ENCODE results near the gene SEMA3D.

Gene SEMA3D

DNA sequence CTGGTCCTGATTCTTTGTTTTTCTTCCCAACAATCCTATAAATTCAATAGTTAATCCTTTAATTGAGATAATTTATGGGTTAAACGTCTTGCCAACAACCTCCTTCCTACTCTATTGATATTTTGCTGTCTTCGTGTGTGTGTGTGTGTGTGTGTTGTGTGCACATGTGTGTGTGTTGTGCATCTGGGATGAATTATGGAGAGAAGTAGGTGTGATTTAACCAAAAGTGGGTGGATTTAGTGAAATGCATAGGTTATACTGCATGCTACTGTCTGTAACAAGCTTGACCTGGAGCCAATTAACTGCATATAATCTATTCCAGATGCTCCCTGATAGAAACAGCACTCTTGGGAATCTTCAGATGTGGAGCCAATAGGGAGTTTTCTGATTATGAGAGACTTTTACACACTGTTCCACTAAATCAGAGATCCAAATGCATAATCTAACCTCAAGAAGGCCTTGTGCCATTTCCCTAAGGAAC lies 61.2 kb downstream of the SEMA3D start:
- DNase-seq (ENCODE audit: low spot score): no peak

DNA sequence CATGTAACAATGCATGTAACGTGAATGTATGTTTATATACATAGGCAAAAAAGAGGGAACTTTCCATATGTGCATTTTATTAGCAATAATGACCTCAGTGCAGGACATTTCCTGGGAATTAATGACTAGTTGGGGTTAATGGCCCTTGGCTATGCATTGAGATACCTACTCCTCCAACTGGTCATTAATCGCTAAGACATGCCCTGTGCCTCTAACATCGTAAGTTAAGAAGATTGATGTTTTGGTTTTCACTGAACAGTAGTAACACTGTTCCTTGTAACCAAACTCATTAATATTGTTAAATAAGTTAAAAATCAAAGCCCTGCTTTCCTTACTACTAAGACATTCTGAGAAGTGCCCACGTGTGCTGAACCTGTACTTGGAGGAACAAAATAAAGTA lies 61.7 kb downstream of the SEMA3D start:
- no peak for DNase-seq (ENCODE audit: low spot score)

DNA sequence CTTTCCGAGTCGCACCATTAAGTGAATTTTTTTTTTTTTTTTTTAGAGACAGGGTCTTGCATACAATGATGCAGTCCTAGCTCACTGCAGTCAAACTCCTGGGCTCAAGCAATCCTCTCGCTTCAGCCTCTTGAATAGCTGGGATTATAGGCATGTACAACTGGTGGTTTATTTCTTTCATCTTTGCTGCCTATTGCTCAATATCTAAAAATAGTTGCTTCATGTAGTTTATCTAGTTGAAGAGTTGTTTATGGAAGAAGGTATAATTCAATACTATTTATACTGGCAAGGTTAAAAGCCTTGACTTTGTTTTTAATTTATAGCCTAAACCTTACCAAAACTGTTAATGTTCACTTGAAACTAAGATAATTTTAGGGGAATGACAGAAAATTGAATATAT lies 66.9 kb downstream of the SEMA3D start:
- DNase-seq (ENCODE audit: low spot score): no peak

DNA sequence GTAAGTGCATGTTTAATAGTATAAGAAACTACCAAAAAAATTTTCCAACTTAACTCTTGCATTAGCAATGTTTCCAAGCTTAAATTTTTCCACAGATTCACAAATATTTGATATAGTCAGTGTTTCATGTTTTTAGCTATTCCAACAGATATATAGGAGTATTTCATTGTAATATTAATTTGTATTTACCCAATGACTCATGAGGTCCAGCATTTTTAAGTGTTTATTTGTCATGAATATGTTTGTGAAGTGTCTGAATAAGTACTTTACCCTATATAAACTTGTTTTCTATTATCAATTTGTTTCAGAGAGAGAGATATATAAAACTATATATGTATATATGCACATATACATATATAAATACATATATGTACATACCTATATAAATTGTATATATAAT lies 71.0 kb downstream of the SEMA3D start:
- no peak for DNase-seq (ENCODE audit: low spot score)

DNA sequence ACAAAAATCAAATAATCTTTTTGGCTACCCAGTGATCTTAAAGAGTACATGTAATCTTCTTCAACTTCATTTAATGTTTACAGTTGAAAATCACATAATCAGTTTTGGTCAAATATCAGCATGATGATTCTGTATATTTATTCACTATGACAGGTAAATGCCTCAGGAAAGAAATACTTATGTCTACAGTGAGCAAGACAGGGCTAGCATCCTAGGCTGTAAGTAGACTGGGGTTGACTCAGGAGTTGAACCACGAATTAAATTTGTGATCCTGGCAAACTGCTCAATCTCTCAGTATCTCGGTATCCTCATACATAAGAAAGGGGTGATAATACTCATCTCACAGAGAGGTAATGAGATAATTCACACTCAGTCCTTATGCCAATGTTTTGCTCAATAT lies 71.8 kb downstream of the SEMA3D start:
- DNase-seq (ENCODE audit: low spot score): no peak

DNA sequence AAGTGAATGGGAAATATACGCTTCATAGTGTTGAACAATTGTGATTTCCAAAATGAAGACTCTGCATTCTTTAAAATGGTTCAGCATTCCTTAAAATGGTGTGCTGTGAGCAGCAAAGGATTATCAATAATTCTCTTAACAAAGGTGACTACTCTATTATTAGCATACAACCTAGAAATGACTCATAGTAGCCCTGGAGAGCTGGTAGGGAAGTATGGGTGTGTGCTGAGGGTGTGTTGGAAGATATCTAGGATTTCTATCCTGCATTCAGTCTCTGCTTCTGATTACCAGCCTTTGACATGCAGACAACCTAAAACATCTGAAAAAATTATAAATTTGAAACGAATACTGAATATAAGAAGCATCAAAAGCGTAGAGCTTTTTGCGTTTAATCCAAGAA lies 72.5 kb downstream of the SEMA3D start:
- DNase-seq (ENCODE audit: low spot score): no peak

DNA sequence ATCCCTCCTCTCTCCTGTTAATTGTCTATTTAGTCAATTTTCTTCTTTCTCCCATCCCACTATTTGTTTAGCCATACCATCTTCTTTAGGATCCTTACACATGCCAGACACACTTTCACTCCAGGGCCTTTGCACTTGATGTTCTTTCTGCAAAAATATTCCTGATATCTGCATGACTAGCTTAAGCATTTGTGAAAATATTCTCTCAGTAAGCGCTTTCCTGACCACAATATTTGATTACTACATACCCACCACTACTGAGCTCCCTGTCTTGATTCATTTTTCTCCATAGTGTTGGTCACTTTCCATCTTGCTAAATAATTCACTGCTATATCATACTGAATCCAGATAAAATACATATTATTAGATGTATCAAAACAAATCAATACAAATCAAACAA lies 75.1 kb downstream of the SEMA3D start:
- DNase-seq (ENCODE audit: low spot score): no peak

DNA sequence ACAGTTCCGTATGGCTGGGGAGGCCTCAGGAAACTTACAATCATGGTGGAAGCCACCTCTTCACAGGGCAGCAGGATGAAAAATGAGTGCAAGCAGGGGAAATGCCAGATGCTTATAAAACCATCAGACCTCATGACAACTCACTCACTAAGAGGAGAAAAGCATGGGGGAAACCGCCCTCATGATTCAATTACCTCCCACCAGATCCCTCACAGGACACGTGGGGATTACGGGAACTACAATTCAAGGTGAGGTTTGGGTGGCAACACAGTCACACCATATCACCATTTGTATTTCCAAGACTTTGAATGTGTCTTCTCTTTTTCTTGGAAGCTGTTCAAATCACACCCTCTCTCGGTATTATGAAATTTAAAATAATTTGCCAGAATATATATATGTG lies 80.1 kb downstream of the SEMA3D start:
- DNase-seq (ENCODE audit: low spot score): no peak

DNA sequence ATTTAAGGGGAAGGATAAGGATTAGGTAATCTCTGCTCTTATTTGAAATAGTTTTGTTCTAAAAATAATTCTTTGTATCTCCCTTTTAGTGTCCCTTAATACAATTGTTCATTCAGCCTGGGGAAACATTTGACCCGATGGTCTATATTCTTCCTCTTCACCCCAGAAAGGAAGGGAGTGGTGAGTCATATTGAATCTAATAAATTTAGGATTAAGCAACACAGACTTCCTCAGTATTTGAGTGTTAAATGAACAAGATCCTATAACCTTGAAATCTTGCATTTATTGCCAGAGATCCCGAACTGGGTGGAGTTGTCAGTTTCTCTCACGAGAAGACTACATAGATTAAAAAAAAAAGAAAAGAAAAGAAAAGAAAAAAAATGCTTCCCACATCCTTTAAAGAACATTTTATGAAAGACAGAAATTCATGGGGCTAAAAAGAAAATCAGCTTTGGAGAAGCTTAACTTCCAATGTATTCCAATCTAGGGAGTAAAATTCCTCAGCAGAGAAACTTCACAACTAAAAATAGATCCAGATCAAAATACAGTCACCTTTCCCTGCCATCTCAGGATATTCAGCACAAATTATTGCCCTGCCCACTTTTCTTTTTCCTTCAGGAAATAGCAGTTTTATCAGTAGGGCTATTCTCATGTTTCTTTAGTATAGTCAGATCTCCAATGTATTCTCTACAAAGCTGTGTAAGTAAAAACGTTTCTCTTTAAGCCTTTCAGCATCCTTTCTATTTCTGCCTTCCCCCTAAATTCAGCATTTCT lies 82.2 kb downstream of the SEMA3D start:
- peak; percentile 48 for DNase-seq (ENCODE audit: low spot score)

DNA sequence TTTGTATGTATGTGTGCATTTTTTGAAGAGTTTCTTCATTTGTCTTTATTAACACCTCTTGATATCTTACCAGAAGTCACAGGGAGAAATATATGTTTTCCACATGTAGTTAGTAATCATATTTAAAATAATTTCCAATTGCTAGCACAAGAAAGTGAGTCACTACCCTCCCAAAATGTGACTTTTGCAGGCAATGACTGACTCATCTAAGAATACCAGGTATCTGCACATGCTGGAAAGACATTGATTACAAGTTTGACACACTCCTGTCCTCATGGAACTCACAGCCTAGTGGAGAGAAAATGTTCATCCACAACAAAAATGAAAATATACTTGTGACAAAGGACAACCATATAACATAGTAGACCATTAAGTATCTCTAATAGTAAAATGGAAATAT lies 82.9 kb downstream of the SEMA3D start:
- no peak for DNase-seq (ENCODE audit: low spot score)

DNA sequence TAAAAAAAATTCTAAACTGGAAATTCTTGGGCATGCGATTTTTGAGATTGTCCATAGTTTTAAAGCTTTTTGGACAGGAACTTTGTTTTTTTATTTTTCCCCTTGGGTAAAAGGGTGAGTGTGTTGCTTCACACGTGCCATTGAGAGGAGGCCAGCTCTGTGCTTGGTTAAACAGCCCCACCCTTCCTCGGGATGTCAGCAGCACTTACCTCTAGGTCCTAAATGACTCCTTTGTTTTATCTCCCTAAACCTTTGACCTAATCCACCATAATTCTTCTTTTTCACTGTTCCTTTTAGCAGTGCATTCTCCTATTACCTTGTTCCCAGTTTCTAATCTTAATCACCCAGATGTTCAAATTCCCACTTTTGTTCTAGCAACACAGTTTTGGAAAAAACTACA lies 83.5 kb downstream of the SEMA3D start:
- DNase-seq (ENCODE audit: low spot score): peak; percentile 47

DNA sequence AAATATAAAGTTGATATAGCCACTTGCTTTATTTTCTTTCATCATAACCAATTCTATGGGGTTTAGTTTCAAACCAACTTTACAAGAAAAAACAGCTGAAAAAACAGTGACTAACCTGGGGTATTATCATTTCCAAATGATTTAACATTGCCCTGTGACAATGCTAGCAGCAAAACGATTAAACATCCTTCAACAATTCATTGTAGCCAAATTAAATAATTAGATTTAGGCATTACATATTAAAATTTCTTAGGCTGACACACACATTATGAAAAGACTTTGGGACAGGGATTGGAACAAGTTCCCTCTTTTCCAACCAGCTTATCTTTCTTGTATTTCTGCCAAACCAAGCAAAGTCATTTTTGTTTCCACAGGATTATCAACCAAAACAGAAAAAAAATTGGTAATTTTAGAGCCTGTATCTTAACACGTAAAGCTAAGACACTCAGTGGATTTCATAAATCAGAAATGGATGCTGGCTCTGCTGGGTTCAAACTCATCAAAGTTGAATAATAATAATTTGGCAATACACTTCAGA lies 84.0 kb downstream of the SEMA3D start:
- DNase-seq (ENCODE audit: low spot score): no peak

DNA sequence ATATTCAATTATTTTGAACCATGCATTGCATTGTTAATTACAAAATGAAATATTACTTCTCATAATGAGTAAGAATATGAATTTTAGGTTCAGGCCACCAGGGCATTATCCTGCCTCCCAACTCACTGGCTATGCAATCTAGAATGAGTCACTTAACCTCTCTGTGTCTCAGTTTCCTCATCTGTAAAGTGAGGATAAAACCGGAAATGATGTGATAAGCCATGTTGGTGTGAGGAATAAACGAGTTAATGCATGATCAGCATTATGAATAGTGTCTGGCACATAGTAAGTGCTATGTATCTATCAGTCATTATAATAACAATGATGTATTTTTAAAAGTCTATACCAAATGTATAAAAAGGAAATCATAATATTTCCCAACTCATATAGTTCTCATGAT lies 85.5 kb downstream of the SEMA3D start:
- DNase-seq (ENCODE audit: low spot score): no peak

DNA sequence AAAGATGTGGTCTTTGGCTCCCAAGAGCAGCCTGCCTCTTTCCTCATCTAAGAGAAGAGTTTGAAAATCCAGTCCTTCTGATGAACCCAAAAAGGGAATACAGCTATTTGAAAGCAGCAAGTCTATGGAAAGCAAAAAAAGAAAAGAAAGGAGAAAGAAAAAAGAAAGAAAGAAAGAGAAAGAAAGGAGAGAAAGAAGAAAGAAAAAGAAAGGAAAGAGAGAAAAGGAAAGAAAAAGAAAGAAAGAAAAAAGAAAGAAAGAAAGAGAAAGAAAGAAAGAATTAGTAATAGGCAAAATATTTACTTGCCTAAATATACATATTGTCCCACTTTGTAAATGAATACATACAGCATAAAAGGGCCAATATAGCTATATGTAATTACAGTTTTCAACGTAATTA lies 89.0 kb downstream of the SEMA3D start:
- no peak for DNase-seq (ENCODE audit: low spot score)

DNA sequence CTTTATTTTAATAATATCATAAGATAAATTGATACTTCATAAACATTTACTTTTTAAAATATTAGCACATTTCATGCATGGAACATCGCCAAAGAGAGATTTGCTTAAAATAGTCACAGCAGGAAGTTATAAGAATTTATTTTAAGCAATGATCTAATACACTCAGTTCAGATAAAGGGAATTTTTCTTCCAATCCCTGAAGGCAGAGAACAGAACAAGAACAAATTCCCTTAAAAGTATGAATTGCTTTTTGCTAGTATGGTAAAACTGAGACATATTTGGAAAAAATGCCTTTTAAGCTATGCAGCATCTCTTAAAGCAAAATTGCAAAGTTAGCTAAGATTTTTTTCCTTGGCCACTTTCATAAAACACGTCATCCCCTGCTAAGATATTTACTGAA lies 91.0 kb downstream of the SEMA3D start:
- DNase-seq (ENCODE audit: low spot score): no peak

DNA sequence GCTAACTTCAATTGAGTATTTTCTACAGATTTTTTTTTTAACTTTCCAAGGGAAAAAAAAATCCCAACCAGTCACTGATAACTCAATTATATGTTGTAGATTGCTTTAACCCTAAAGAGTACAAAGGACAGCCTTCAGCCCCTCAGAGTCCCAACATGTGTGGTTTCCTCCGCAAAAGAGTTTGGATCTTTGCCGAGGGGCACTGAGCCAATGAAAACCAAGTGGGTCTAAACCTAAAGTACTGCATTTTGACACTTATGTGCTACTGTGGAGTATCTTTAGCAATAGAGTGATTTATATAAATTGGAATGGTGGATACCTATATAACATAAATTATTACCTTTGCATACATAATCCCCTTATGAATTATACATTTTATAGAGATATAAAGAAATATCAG lies 91.5 kb downstream of the SEMA3D start:
- DNase-seq (ENCODE audit: low spot score): no peak

DNA sequence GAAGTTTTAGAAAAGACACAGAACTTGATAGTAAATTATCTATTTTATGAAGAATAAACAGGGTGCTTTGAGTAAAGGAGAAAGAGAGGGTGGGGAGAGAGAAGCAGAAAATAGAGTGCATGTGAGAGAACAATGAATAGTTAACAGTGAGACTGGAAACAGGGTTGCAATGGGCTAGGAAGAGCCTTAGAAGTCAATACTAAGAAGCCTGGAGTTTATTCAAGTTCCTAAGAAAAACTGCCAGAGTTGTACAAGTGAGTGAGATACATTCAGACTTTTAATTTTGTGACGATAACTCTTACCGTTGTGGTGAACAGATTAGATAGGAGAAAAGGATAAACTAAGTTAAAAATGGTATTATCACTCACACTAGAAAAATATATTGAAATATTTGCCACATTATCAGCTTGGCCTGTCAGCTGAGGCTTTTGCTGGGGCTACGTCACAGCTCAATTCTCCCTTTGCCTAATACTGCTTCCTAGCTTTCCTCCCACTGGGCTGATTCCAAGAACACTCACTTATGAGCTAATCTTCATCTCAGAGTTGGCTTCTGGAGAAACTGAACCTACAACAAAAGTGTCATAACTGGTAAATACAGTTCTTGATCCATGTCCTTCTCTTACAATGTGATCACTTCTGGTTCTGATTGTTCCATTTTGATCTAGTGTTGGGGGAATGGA lies 92.7 kb downstream of the SEMA3D start:
- no peak for DNase-seq (ENCODE audit: low spot score)

DNA sequence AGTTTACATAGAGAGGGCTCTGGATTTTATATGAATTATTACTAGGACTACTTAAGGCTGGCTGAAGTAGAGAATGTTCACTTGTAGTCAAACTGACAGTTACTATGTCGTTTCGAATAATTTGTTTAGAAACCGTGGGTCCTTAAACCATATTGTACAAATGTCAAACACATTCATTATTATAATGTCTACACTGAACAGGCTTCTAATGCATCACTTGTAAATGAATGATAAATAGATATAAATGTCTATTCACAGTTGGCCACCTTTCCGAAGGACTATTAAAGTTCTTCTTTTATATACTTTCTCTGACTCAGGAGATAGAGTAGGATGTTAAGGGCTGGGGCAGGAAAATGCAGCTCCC lies 95.3 kb downstream of the SEMA3D start:
- DNase-seq (ENCODE audit: low spot score): no peak

DNA sequence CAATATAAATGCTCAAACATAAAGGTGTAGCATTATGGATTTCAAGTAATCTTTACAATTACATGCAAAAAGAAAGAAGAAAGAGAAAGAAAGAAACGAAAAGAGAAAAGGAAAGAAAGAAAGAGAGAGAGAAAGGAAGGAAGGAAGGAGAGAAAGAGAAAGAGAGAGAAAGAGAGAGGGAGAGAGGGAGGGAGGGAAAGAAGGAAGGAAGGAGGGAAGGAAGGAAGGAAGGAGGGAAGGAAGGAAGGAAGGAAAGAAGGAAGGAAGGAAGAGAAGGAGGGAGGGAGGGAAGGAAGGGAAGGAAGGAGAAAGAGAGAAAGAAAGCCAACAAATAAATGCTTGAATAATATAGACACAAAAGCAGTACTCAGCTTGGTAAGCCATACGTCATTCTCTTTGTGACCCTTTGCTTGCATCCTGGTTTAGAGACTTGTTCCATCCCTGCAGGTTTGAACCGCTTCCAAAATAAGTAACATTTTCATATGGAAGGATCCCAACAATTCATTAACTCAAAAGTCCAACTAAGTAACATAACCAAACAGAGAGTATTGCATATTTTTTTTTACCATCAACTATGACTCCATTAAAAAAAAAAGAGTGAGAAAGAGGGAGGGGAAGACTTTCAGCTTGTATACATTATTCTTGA lies 95.8 kb downstream of the SEMA3D start:
- no peak for DNase-seq (ENCODE audit: low spot score)

DNA sequence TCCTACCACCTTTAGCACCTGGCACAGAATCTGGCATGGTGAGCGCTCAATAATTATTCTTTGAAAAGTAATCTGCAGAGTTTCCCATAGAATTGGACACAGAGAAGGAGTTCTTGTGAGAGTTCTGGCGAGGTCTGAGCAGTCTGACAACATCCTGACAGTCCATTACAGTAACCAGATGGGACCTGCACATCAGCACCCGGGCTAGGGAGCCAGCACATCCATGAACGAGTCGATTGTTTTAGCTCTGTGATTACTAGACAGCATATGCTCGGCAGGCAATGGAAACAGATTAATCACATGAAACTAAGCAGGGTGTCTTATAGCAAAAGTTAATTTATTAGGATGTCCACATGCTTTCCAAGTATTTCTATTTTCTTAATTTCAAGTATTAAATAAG lies 96.7 kb downstream of the SEMA3D start:
- peak; percentile 45 for DNase-seq (ENCODE audit: low spot score)

DNA sequence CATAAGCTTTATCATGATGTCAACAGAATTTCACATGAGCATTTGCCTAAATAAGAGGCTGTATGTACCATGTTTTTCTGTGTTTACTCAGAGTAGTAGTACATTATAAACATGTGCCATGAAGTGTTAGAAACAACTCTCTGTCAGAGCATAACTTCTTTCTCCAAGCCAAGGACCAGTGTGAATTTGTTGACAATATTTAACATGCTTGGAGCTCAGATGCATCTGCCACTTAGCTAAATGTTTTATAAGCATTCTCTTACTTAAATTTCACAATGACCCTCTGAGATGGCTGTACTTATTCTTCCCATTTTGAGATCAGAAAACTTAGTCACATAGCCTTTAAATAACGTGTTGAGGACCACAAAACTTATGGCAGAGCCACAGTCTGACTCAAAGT lies 105.0 kb downstream of the SEMA3D start:
- no peak for DNase-seq (ENCODE audit: low spot score)

DNA sequence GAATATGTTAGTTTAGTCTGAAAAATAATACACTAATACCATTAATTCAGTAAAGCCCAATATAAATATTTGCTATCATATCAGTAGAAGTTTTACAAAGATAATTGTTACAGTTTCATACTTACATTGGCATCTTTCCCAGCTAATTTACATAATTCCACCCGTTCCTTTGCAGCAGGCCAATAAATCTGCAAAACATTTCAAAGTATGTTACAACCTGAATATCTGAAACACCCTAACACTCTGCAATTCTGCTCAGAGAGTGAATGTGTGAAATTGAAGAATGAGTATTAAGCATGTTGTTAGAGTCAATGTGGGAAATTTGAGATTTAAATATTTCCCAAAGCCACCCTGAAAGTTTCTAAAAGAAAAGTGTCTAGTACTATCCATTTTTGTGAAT lies 105.5 kb downstream of the SEMA3D start:
- DNase-seq (ENCODE audit: low spot score): no peak

DNA sequence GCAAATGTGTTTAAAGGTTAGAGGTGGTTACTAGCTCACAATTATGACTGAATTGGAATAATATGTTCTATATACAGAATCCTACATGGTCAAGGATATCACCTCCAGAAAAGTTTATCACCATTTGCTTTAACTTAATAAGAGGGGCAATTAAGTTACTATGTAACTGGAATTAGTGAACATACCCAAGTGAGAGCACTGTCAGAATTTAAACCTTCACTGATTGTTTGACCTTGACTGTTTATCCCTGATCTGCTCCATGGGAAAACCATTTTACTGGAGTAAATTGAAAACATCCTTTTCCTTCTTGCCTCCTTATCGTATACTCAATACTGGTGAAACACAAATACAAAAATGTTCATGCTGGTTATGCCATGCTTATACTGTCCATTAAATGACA lies 107.4 kb downstream of the SEMA3D start:
- DNase-seq (ENCODE audit: low spot score): no peak

Data from COLO829 (cell line).